Caco-2 (cell line): ENCODE results near the gene NGF. TPM values are rescaled to one million over a fixed set of nuclear protein-coding genes. Genes with fewer than 3 reads are reported as not detected.

Source experiments
- BruUV-seq: library from RNA; stranded (reverse); fragments of 400-500 nt; replicated peaks from 2 replicates; lab custom pipeline; 2021; lab: Mats Ljungman, UMichigan
- CTCF ChIA-PET: fragments of 300-600 bp; sonication (Branson Sonifier 250); formaldehyde crosslinking; loops from one replicate; lab custom pipeline; 2022; ENCODE audit warnings: antibody characterized with exemption; lab: Charles Lee
- POLR2A ChIA-PET: fragments of 300-600 bp; sonication (Branson Sonifier 250); formaldehyde crosslinking; loops from one replicate; lab custom pipeline; 2022; ENCODE audit warnings: antibody characterized with exemption; lab: Charles Lee
- DNase-seq, 2 experiments: peaks; one replicate each; pipeline versions ENCODE4 v3.0.0 to v3.0.0-alpha.2; 2020 to 2022
- H3K27me3 ChIP-seq: replicated peaks from 2 replicates; pipeline ENCODE4 v1.6.0; 2011; ENCODE audit warnings: low read length; ENCODE audit not compliant: control insufficient read depth, insufficient read depth
- H3K36me3 ChIP-seq: 2 replicates; pipeline ENCODE4 v1.5.1; 2011; ENCODE audit warnings: low read length; ENCODE audit not compliant: control insufficient read depth, insufficient read depth
- H3K4me1 ChIP-seq: fragments of 250-450 bp; sonication (Bioruptor Pico); 2 replicates; pipeline ENCODE4 v1.5.1; 2020; ENCODE audit warnings: mild to moderate bottlenecking
- H3K4me3 ChIP-seq: 2 replicates; pipeline ENCODE4 v1.5.1; 2011; ENCODE audit warnings: low read depth, mild to moderate bottlenecking, control low read depth, low read length
- H3K9me3 ChIP-seq: fragments of 250-450 bp; sonication (Bioruptor Pico); 2 replicates; pipeline ENCODE4 v1.5.1; 2020; ENCODE audit warnings: mild to moderate bottlenecking, moderate library complexity
- H3K27ac Mint-ChIP-seq: one replicate; pipeline ENCODE4 v1.8.0; 2022; ENCODE audit warnings: mixed read lengths; ENCODE audit not compliant: unreplicated experiment
- H3K27me3 Mint-ChIP-seq: one replicate; pipeline ENCODE4 v1.8.0; 2022; ENCODE audit warnings: mixed read lengths; ENCODE audit not compliant: insufficient read depth, unreplicated experiment
- H3K36me3 Mint-ChIP-seq: one replicate; pipeline ENCODE4 v1.8.0; 2022; ENCODE audit warnings: mild to moderate bottlenecking, mixed read lengths; ENCODE audit not compliant: insufficient read depth, unreplicated experiment
- H3K4me1 Mint-ChIP-seq: one replicate; pipeline ENCODE4 v1.8.0; 2022; ENCODE audit warnings: low read depth, mixed read lengths; ENCODE audit not compliant: unreplicated experiment
- H3K4me3 Mint-ChIP-seq: one replicate; pipeline ENCODE4 v1.8.0; 2022; ENCODE audit warnings: mild to moderate bottlenecking, moderate library complexity, mixed read lengths; ENCODE audit not compliant: unreplicated experiment
- H3K9me3 Mint-ChIP-seq: one replicate; pipeline ENCODE4 v1.8.0; 2022; ENCODE audit warnings: mixed read lengths; ENCODE audit not compliant: unreplicated experiment
- CTCF ChIP-seq, 2 experiments: fragments of 200-600 bp in 1 of 2; IDR thresholded peaks; 1 replicate in 1 of 2; 2 replicates in 1 of 2; pipeline versions ENCODE4 v1.5.1 to v1.8.0; 2011 to 2022; ENCODE audit warnings: antibody characterized with exemption in 1 of 2, control low read depth in 1 of 2, inconsistent platforms in 1 of 2, low read depth in 1 of 2, low read length in 1 of 2, mild to moderate bottlenecking in 1 of 2, moderate library complexity in 1 of 2; ENCODE audit not compliant: insufficient read depth in 1 of 2, severe bottlenecking in 1 of 2, unreplicated experiment in 1 of 2
- intact Hi-C: fragments of 100-400 bp; cut with micrococcal nuclease; formaldehyde crosslinking; loops from one replicate; pipeline ENCODE4 v1.10.0; 2022; ENCODE audit not compliant: unreplicated experiment
- total RNA-seq: library from RNA; stranded (reverse); gene quantifications from 2 replicates; pipeline ENCODE4 v1.2.3, GENCODE V29; 2022

NGF gene
- total RNA-seq, 1 experiment from 2014 or later: not detected

DNA sequence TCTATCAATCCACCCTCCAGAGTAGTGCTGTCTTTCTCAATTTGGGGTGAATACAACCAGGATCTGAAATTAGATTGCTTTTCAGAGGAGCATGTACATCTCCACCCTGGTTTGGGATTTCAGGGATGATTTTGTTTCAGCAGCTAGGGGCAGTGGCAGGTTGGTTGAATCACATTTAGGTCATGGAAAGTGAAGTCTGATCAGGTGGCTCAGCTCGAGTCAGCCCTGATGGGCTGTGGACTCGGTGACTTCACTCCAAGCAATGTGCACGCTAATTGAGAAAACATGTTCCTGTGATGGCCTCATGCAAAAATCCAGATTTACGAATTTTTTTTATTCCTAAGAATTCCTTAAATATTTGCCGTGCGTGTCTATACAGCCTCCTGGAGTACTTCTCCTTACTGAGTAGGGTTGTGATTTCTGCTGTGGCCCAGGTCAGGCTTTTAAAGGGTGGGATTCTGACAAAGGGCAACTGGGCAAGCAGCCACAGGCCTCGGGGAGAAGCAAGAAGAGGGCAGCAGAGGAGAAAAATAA lies 7.5 kb downstream of the NGF start:
- Histone ChIP-seq H3K36me3 (no peaks in the 10 kb centered on the region), H3K27me3 (no peaks in the 10 kb centered on the region), H3K4me3 (no peak overlapping the region), H3K4me1 (no peaks in the 10 kb centered on the region), H3K9me3 (no peaks in the 10 kb centered on the region)
- H3K36me3 Mint-ChIP-seq: no peaks in the 10 kb centered on the region
- no peak for TF ChIP-seq CTCF (IDR thresholded peaks at IDR 0.05; ENCODE audit: insufficient read depth in 1 of 2, low read depth in 1 of 2, low read length in 1 of 2, severe bottlenecking in 1 of 2, unreplicated experiment in 1 of 2)
- BruUV-seq: no TSS peak
- H3K4me1 Mint-ChIP-seq: peaks cover 7% of the 10 kb centered on the region
- peaks cover 3% of the 10 kb centered on the region for H3K27me3 Mint-ChIP-seq
- H3K27ac Mint-ChIP-seq: no peak overlapping the region
- no peak for DNase-seq
- H3K4me3 Mint-ChIP-seq: no peak overlapping the region
- ChIA-PET POLR2A (no interaction called here), CTCF (no interaction called here)
- no peaks in the 10 kb centered on the region for H3K9me3 Mint-ChIP-seq
- intact Hi-C loops: no loop called here

- intact Hi-C loops: no loop called here
- Mint-ChIP-seq H3K27ac (no peak overlapping the region), H3K36me3 (no peaks in the 10 kb centered on the region), H3K9me3 (no peaks in the 10 kb centered on the region), H3K27me3 (peaks cover 3% of the 10 kb centered on the region), H3K4me1 (peaks cover 7% of the 10 kb centered on the region), H3K4me3 (no peak overlapping the region)
- H3K36me3 ChIP-seq: no peaks in the 10 kb centered on the region
- no peaks in the 10 kb centered on the region for H3K9me3 ChIP-seq
- H3K27me3 ChIP-seq: no peaks in the 10 kb centered on the region
- no peak for TF ChIP-seq CTCF (IDR thresholded peaks at IDR 0.05; ENCODE audit: insufficient read depth in 1 of 2, low read depth in 1 of 2, low read length in 1 of 2, severe bottlenecking in 1 of 2, unreplicated experiment in 1 of 2)
- ChIA-PET POLR2A (no interaction called here), CTCF (no interaction called here)
- no peaks in the 10 kb centered on the region for H3K4me1 ChIP-seq
- H3K4me3 ChIP-seq: no peak overlapping the region
- BruUV-seq: no TSS peak
- DNase-seq: no peak
These were observed 8.1 kb downstream of the NGF start for GRCh38 chr1:115329965-115330364.

DNA sequence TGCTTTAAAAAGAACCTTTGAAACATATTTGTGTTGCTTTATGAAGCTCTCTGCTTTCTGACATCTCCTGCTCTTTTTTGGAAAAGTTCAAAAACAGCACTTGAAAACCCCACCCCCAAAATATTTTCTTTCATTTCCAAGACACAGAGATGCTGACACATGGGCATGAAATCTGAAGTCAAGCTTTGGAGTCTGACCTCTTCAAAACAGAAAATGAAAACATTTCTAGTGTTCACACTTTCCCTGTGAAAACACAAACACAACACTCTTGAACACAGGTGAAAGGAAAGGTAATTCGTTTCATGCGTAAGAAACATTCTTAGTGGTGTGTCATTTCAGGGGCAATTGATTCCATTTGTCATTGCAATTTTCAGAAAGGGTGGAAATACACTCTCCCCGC lies 10.8 kb downstream of the NGF start:
- H3K4me3 Mint-ChIP-seq: no peak overlapping the region
- no peak for DNase-seq
- Histone ChIP-seq H3K4me1 (no peaks in the 10 kb centered on the region), H3K4me3 (no peak overlapping the region), H3K36me3 (no peaks in the 10 kb centered on the region), H3K9me3 (no peaks in the 10 kb centered on the region), H3K27me3 (no peaks in the 10 kb centered on the region)
- ChIA-PET POLR2A (no interaction called here), CTCF (no interaction called here)
- H3K4me1 Mint-ChIP-seq: no peaks in the 10 kb centered on the region
- intact Hi-C loops: no loop called here
- TF ChIP-seq CTCF (IDR thresholded peaks at IDR 0.05; ENCODE audit: insufficient read depth in 1 of 2, low read depth in 1 of 2, low read length in 1 of 2, severe bottlenecking in 1 of 2, unreplicated experiment in 1 of 2): no peak
- H3K9me3 Mint-ChIP-seq: no peaks in the 10 kb centered on the region
- no peak overlapping the region for H3K27ac Mint-ChIP-seq
- no peaks in the 10 kb centered on the region for H3K36me3 Mint-ChIP-seq
- H3K27me3 Mint-ChIP-seq: peaks cover 3% of the 10 kb centered on the region
- no TSS peak for BruUV-seq
